Measurements from ENCODE around the gene ATOH7.

DNA sequence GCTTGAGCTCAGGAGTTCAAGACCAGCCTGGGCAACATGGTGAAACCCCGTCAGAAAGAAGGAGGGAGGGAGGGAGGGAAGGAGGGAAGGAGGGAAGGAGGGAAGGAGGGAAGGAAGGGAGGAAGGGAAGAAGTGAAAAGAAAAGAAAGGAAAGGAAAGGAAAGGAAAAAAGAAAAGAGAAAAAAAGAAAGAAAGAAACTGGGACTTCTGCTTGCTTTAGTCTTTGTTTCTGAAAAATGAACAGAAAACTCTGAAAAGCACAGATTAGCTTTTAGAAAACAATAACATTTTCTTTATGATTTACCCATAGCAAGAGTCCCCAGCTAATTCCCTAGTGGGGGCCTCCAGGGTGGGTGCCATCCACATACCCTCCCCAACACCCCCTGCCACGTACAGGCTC, 46.8 kb downstream of the ATOH7 start:
- no peak for TF ChIP-seq CTCF (conservative IDR thresholded peaks at IDR 0.05; ENCODE audit: low read depth, low read length)
- no peak for TF ChIP-seq POLR2A (IDR thresholded peaks at IDR 0.05; ENCODE audit: low read depth, low read length)
- TF ChIP-seq USF2 (IDR thresholded peaks at IDR 0.05; ENCODE audit: low read depth, low read length): no peak
- TF ChIP-seq MAFK (IDR thresholded peaks at IDR 0.05; ENCODE audit: low read depth, low read length): no peak
- no peak for TF ChIP-seq RFX5 (IDR thresholded peaks at IDR 0.05; ENCODE audit: low read depth, low read length)
- no peak for TF ChIP-seq CEBPB (IDR thresholded peaks at IDR 0.05; ENCODE audit: low read depth, low read length)
- no peak for TF ChIP-seq MAZ (IDR thresholded peaks at IDR 0.05; ENCODE audit: borderline replicate concordance, low read depth, low read length)
- TF ChIP-seq BHLHE40 (IDR thresholded peaks at IDR 0.05; ENCODE audit: low read depth, low read length): no peak
- TF ChIP-seq SMC3 (IDR thresholded peaks at IDR 0.05; ENCODE audit: low read depth, low read length): no peak

All from IMR-90 (cell line).